Stimulated activated naive CD4-positive, alpha-beta T cell treated with Interleukin-2 at 50 U/mL for 16 hours (primary cell): Measurements from ENCODE around the gene ZNF674.
A peak's percentile ranks its signal among the peaks of the same experiment; 100 is the strongest.
"Not testable (repeated sequence)": the region's sequence is repeated elsewhere in the genome, so short reads cannot be mapped to it uniquely, and the experiment has no call there.

Source experiments
- DNase-seq: peaks from one replicate; lab custom pipeline; 2025; lab: John Stamatoyannopoulos, UW

The ZNF674 gene

DNA sequence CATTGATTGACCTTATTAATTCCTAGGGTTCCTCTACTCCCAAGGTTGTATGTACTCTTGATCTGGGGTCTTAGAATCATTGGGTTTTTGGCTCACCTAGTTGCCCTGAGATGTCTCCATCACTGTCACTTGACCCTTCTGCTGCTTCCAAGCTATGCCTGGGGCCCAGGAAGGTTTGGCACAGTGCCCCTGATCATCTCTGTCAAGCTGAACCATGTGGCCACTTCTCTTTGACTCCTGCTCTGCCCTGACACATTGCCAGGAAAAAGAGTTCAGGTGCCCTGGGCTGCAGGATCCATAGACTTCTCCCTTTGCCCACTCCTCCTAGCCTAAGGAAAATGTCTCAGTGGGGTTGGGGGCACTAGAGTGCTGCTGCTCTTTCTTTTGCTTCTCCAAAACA, 24.4 kb upstream of the ZNF674 start:
- DNase-seq: no peak

DNA sequence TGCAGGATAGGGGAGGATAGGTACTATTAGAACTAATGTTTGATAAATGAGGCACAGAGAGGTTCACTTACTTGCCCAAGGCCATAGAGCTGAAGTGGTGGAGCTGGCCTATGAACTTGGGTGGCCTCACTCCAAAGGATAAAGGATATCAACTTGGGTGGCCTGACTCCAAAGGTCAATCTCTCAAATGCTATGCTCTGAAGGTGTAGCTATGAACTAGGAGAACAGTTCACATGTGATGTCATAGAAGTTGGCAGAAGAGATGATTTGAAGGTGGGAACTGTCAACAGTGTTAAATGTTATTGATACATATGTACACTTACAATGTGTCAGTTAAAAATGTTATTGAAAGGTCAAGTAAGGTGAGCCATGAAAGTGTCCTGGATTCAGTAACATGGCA, 22.2 kb upstream of the ZNF674 start:
- no peak for DNase-seq

DNA sequence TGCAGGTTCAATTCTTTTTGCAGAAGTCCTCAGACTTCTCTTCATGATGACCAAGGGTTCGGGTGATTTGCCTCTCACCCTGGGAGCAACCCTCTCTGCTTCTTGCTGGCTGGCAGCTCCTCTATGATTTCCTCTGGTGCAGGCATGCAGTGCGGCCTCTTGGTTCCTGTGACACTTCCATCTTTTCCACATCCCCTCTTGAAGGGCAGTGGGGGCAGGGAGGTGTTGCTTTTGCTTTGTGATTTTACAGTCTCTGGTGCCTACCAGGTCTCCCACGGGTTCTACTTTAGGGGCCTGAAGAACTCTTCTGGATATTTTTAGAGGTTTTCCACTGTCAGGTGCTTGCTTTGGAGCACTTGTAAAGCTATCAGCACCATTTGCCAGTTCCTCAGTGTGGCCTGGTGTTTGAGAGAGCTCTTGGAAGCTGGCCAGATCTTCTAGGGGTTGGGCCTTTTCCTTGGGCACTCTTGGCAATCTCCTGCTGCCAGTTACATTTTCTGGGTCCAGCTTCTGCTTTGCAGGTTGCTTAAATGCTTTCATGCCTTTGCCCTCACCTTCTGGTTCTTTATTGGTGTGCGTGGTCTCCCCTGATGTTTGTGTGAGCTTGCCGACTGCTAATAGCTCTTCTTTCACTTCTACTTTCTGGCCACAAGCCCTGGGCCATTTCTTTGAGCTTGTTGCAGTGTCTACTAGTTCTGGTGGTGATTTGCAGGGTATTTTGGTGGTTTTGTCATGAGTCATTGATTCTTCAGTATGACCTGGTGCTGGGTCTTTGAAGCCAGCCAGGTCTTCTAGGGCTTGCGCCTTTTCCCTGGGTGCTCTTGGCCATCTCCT, 16.8 kb upstream of the ZNF674 start:
- DNase-seq: no peak

- no peak for DNase-seq
Observed at GRCh38 chrX:46559062-46559461, 13.8 kb upstream of the ZNF674 start.

GRCh38 chrX:46554942-46555341, 9.7 kb upstream of the ZNF674 start:
- no peak for DNase-seq

GRCh38 chrX:46553935-46554334, 8.7 kb upstream of the ZNF674 start:
- DNase-seq: no peak

- DNase-seq: no peak
Observed at GRCh38 chrX:46551494-46552128, 6.4 kb upstream of the ZNF674 start.

DNA sequence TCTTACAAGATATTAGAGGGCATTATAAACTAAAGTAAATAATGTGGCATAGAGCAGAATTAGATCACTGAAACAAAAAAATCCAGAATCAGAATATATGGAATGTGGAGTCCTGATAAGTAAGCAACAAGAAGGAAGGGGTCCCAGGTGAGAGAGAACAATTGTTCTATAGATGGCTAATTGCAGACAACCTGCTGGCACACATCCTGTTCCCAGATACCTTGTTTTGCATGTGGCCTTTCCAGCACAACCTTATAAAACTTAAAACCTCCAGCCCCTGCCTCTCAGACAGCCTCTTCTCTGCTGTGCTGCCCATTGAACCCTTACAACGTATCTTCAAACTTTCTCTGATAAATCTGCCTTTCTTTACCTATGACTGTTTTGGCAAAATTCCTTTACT, 4.7 kb upstream of the ZNF674 start:
- no peak for DNase-seq

DNA sequence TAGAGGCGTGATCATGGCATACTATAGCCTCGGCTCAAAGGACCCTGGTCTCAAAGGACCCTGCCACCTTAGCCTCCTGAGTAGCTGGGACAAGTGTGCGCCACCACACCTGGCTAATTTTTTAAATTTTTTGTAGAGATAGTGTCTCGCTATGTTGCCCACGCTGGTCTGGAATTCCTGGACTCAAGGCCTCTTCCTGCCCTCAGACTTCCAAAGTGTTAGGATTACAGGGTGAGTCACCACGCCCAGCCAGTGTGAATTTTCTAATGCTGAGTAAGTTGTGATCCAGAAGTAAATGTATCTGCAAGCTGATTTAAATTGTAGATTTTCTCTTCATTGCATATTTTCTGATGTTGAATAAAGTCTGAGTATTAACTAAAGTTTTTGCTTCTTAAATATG, 2.6 kb upstream of the ZNF674 start:
- DNase-seq: no peak

DNA sequence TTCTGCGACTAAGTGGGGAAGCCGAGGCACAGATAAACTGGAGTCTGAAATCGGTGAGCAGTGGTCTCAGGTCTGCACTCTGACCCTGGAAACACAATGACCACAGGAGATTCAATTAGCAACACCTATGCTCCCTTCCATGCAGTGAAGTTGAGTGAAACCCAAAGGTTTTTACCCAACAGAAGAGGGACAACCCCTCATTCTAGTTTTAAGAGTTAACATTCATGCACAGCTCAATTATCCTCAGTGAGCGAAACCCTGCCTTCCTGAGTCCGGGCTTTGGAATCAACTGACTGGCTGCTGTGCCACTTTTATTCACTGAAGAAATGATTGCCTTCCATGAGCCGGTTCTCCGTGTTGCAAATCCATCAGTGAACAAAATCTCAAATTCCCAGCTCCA, 694 bp downstream of the ZNF674 start:
- not testable (repeated sequence) for DNase-seq

- DNase-seq: no peak
Observed at GRCh38 chrX:46543441-46543840, 1.8 kb downstream of the ZNF674 start.

DNA sequence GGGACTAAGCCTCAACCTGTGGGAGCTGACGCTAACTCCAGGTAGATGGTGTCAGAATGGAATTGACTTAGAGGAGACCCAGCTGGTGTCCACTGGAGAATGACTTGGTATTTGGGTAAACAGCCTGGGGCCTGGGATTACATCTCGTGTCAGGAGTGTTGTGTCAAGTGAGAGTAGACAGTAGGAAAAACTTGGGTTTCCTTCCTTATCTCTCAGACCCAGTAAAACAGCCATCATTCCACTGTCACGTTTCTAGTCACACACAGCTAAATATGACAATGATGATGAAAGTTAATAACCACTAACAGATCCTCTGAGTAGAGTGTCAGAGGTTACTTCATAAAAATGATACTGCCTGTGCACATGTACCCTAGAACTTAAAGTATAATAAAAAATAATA, 13.8 kb downstream of the ZNF674 start:
- no peak for DNase-seq

DNA sequence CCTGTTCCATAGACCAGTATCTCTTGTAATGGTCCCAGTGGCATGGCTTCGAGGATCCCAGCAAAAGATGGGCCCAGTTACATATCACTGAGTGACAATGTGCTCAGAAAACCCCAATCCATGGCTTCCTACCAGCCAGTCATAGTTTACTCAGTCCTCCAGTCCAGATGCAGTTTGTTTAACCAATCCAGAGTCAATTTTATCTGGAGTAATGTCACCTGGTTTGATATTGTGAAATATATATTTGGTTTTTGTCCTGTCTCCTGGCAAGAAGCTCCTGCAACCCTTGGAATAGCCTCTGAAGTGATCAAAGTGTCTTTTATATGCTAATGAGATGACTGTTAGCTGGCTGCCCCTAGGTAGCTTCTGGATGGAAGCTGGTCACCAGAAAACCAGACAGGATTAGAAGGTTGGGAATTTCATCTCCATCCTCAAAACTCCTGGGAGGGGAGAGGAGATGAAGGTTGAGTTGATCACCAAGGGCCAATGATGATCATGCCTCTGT, 14.8 kb downstream of the ZNF674 start:
- DNase-seq: not testable (repeated sequence)

DNA sequence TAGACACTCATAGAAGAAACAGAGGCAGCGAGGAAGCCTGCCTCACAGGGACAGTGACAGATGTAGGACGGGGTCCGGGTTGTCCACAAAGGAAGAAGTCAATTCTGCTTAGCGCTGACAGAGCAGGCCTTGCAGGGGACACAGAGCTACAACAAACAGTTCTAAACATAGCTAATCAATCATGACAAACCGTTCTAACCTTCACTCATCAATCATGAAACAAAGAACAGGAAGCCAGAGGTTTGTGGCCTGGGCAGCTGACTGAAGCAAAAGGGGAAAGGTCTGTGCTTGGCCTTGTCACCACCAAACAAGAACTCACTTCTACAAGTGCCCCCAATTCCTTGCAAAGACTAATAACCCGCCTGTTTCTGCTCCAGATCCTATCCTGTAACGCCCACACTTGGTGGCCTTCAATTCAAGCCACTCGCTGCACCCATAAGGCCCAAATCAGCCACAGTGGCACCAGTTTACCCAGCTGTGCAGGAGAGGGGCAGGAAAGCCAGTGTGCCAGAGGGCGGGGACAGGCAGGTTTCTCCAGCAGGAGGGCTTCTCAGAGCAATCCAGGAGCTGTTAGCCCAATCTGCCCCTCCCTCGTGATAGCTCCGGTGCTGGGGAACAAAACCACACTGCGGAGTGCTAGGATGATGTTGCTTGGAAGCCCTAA, 15.3 kb downstream of the ZNF674 start:
- DNase-seq: not testable (repeated sequence)

DNA sequence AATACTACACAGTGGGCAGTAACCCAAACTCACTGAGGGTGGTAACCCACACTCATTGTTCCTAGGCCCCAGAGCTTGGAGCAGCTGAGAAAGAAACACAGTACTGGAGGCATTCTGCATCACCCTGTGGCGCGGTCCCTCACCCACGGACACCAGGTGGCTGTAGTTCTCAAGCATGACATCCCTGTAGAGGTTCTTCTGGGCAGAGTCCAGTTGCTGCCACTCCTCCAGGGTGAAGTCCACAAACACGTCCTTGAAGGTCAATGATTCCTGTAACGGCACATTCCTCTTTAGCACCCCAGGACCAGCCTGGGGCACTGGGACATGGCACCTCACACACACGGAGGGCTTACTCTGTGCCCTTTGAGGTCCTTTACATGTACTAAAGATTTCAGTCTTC, 16.6 kb downstream of the ZNF674 start:
- not testable (repeated sequence) for DNase-seq

DNA sequence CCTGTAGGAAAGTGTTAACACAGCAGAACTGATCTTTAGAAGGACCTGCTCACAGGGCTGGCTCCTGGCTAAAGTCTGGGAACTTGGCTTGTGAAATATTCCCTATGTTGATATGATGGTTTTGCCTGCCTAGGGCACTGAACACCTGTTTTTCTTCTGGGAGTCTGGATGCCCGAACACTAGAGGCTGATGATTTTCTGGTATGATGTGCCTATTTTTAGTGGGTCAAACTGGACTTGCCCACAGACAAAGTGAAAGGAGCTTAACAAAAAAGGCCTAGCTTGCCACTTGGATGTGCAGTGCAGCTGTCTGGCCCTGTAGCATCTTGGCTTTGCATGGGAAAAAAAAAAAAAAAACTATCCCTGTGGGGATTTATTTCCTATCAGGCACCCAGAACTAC, 39.1 kb downstream of the ZNF674 start:
- DNase-seq: no peak

GRCh38 chrX:46502848-46503247, 42.4 kb downstream of the ZNF674 start:
- no peak for DNase-seq

DNA sequence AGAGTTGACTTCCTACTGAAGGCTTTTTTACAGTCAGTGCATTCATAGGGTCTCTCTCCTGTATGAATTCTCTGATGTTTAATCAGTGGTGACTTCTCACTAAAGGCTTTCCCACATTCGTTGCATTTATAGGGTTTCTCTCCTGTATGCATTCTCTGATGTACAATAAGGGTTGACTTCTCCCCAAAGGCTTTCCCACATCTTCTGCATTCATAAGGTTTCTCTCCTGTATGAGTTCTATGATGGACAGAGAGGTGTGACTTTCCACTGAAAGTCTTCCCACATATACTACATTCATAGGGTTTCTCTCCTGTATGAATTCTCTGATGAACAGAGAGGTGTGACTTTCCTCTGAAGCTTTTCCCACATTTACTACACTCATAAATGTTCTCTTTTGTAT, 45.2 kb downstream of the ZNF674 start:
- no peak for DNase-seq

- DNase-seq: no peak
Observed at GRCh38 chrX:46488712-46489111, 56.5 kb downstream of the ZNF674 start.

GRCh38 chrX:46485897-46486296, 59.3 kb downstream of the ZNF674 start:
- peak; percentile 0 for DNase-seq

DNA sequence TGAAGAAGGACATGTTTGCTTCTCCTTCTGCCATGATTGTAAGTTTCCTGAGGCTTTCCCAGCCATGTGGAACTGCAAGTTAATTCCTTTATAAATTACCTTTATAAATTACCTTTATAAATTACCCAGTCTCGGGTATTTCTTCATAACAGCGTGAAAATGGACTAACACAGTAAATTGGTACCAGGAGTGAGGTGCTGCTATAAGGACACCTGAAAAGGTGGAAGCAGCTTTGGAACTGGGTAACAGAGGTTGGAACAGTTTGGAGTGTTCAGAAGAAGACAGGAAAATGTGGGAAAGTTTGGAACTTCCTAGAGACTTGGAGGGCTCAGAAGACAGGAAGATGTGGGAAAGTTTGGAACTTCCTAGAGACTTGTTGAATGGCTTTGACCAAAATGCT, 66.6 kb downstream of the ZNF674 start:
- DNase-seq: not testable (repeated sequence)

GRCh38 chrX:46477435-46477834, 67.8 kb downstream of the ZNF674 start:
- DNase-seq: no peak

DNA sequence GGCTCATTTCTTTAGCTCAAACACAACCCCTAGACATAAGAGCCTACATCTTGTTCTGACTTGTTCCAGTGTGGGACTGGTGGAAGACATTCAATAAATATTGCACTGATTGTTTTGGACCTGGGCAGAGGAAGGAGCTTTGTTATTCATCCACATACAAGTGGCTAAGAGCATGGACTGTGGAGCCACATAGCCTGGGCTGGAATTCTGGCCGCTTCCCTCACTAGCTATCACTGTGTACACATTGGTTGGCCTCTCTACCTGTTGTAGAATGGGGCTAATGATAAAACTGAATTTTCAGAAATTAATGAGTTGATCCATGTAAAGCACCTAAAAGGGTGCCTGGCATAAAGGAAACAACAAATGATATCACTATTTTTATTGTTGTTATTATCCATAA, 80.0 kb downstream of the ZNF674 start:
- no peak for DNase-seq
